HEK293 (cell line): Measurements from ENCODE around the gene CD151.

Experiments
- BCL11A ChIP-seq: fragments of 450-650 bp; formaldehyde crosslinking; IDR thresholded peaks from 2 replicates; pipeline ENCODE4 v1.5.1; 2016; ENCODE audit warnings: low read depth, missing biosample characterization, missing genetic modification characterization
- CTCF ChIP-seq: fragments of 450-650 bp; formaldehyde crosslinking; IDR thresholded peaks from 2 replicates; pipeline ENCODE4 v1.5.1; 2016; ENCODE audit warnings: missing biosample characterization, missing genetic modification characterization
- GLI4 ChIP-seq: fragments of 450-650 bp; formaldehyde crosslinking; IDR thresholded peaks from 2 replicates; pipeline ENCODE4 v1.5.1; 2016; ENCODE audit warnings: missing biosample characterization, missing genetic modification characterization
- ZFHX2 ChIP-seq: fragments of 450-650 bp; formaldehyde crosslinking; conservative IDR thresholded peaks from 2 replicates; pipeline ENCODE4 v1.5.1; 2016; ENCODE audit warnings: missing biosample characterization, missing genetic modification characterization
- ZFP3 ChIP-seq: fragments of 450-650 bp; formaldehyde crosslinking; IDR thresholded peaks from 2 replicates; pipeline ENCODE4 v1.5.1; 2016; ENCODE audit warnings: low read depth, missing biosample characterization, missing genetic modification characterization
- ZIC2 ChIP-seq: fragments of 450-650 bp; formaldehyde crosslinking; IDR thresholded peaks from 2 replicates; pipeline ENCODE4 v1.5.1; 2016; ENCODE audit warnings: missing biosample characterization, missing genetic modification characterization
- ZNF16 ChIP-seq: fragments of 450-650 bp; formaldehyde crosslinking; IDR thresholded peaks from 2 replicates; pipeline ENCODE4 v1.5.1; 2016; ENCODE audit warnings: low read depth, missing biosample characterization, missing genetic modification characterization
- ZNF19 ChIP-seq: fragments of 450-650 bp; formaldehyde crosslinking; IDR thresholded peaks from 2 replicates; pipeline ENCODE4; 2016; ENCODE audit warnings: missing biosample characterization, missing genetic modification characterization, low read depth
- ZNF214 ChIP-seq: fragments of 450-650 bp; formaldehyde crosslinking; IDR thresholded peaks from 2 replicates; pipeline ENCODE4 v1.5.1; 2017; ENCODE audit warnings: missing biosample characterization, mild to moderate bottlenecking, missing genetic modification characterization, borderline replicate concordance
- ZNF274 ChIP-seq, 2 experiments: fragments of 200-500 bp in 1 of 2; fragments of 450-650 bp in 1 of 2; sonication (Bioruptor generic) in 1 of 2; formaldehyde crosslinking in 1 of 2; IDR thresholded peaks; 2 replicates each; pipeline versions ENCODE4 v1.5.1 to v1.6.1; 2014 to 2016; ENCODE audit warnings: borderline replicate concordance in 1 of 2, inconsistent platforms in 1 of 2, low read length in 1 of 2, missing biosample characterization in 1 of 2, missing genetic modification characterization in 1 of 2
- ZNF335 ChIP-seq: fragments of 450-650 bp; formaldehyde crosslinking; conservative IDR thresholded peaks from 2 replicates; pipeline ENCODE4 v1.5.1; 2016; ENCODE audit warnings: missing biosample characterization, missing genetic modification characterization
- ZNF423 ChIP-seq: fragments of 450-650 bp; formaldehyde crosslinking; IDR thresholded peaks from 2 replicates; pipeline ENCODE4 v1.5.1; 2016; ENCODE audit warnings: missing biosample characterization, missing genetic modification characterization
- ZNF48 ChIP-seq: fragments of 450-650 bp; formaldehyde crosslinking; IDR thresholded peaks from 2 replicates; pipeline ENCODE4 v1.5.1; 2016; ENCODE audit warnings: missing biosample characterization, missing genetic modification characterization
- ZNF501 ChIP-seq: fragments of 450-650 bp; formaldehyde crosslinking; IDR thresholded peaks from 2 replicates; pipeline ENCODE4 v1.5.1; 2016; ENCODE audit warnings: missing biosample characterization, missing genetic modification characterization
- ZNF530 ChIP-seq: fragments of 450-650 bp; formaldehyde crosslinking; IDR thresholded peaks from 2 replicates; pipeline ENCODE4 v1.5.1; 2016; ENCODE audit warnings: low read depth, missing biosample characterization, missing genetic modification characterization
- ZNF548 ChIP-seq: fragments of 450-650 bp; formaldehyde crosslinking; IDR thresholded peaks from 2 replicates; pipeline ENCODE4 v1.5.1; 2016; ENCODE audit warnings: missing biosample characterization, missing genetic modification characterization
- ZNF624 ChIP-seq: fragments of 450-650 bp; formaldehyde crosslinking; IDR thresholded peaks from 2 replicates; pipeline ENCODE4 v1.5.1; 2017; ENCODE audit warnings: missing biosample characterization, missing genetic modification characterization
- ZNF677 ChIP-seq: fragments of 450-650 bp; IDR thresholded peaks from 2 replicates; pipeline ENCODE4 v1.5.0; 2018; ENCODE audit warnings: missing biosample characterization, mild to moderate bottlenecking, missing genetic modification characterization, moderate library complexity
- ZNF768 ChIP-seq: fragments of 450-650 bp; formaldehyde crosslinking; IDR thresholded peaks from 2 replicates; pipeline ENCODE4 v1.5.1; 2018; ENCODE audit warnings: missing biosample characterization, mild to moderate bottlenecking, missing genetic modification characterization
- ZNF837 ChIP-seq: fragments of 450-650 bp; formaldehyde crosslinking; IDR thresholded peaks from 2 replicates; pipeline ENCODE4 v1.5.1; 2016; ENCODE audit warnings: missing biosample characterization, missing genetic modification characterization
- ZSCAN18 ChIP-seq: fragments of 450-650 bp; formaldehyde crosslinking; IDR thresholded peaks from 2 replicates; pipeline ENCODE4 v1.5.1; 2016; ENCODE audit warnings: missing biosample characterization, missing genetic modification characterization
- ZSCAN4 ChIP-seq: fragments of 450-650 bp; formaldehyde crosslinking; IDR thresholded peaks from 2 replicates; pipeline ENCODE4 v1.5.1; 2017; ENCODE audit warnings: missing biosample characterization, missing genetic modification characterization
- TF ChIP-seq, protein P1 (sequence below): fragments of 450-650 bp; formaldehyde crosslinking; IDR thresholded peaks from 2 replicates; pipeline ENCODE4 v1.5.1; 2016; ENCODE audit warnings: missing biosample characterization, missing genetic modification characterization
- TF ChIP-seq, protein P2 (sequence below): fragments of 450-650 bp; formaldehyde crosslinking; IDR thresholded peaks from 2 replicates; pipeline ENCODE4 v1.5.1; 2016; ENCODE audit warnings: missing biosample characterization, missing genetic modification characterization, borderline replicate concordance
- TF ChIP-seq, protein P3 (sequence below): fragments of 450-650 bp; formaldehyde crosslinking; IDR thresholded peaks from 2 replicates; pipeline ENCODE4 v1.5.1; 2016; ENCODE audit warnings: missing biosample characterization, missing genetic modification characterization
- TF ChIP-seq, protein P4 (sequence below): fragments of 450-650 bp; formaldehyde crosslinking; IDR thresholded peaks from 2 replicates; pipeline ENCODE4 v1.5.1; 2016; ENCODE audit warnings: missing biosample characterization, missing genetic modification characterization

The CD151 gene

GRCh38 chr11:833114-833791, 501 bp downstream of the CD151 start (continued):
- TF ChIP-seq, protein P1, sequence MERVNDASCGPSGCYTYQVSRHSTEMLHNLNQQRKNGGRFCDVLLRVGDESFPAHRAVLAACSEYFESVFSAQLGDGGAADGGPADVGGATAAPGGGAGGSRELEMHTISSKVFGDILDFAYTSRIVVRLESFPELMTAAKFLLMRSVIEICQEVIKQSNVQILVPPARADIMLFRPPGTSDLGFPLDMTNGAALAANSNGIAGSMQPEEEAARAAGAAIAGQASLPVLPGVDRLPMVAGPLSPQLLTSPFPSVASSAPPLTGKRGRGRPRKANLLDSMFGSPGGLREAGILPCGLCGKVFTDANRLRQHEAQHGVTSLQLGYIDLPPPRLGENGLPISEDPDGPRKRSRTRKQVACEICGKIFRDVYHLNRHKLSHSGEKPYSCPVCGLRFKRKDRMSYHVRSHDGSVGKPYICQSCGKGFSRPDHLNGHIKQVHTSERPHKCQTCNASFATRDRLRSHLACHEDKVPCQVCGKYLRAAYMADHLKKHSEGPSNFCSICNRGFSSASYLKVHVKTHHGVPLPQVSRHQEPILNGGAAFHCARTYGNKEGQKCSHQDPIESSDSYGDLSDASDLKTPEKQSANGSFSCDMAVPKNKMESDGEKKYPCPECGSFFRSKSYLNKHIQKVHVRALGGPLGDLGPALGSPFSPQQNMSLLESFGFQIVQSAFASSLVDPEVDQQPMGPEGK (tag by site-specific recombination): peak; percentile 55
- TF ChIP-seq ZNF16 (tag by site-specific recombination) (no peak), ZNF677 (tag by site-specific recombination) (no peak), ZFHX2 (tag by site-specific recombination) (peak; percentile 64), ZNF274 (IDR thresholded peaks at IDR 0.05; ENCODE audit: low read length) (no peak), ZNF274 (tag by site-specific recombination; IDR thresholded peaks at IDR 0.05; ENCODE audit: borderline replicate concordance) (no peak), ZFP3 (tag by site-specific recombination) (no peak), ZIC2 (peak; percentile 82), BCL11A (tag by site-specific recombination) (peak; percentile 23; the same call in 1 of the 2 replicates), ZSCAN18 (tag by site-specific recombination) (no peak), ZNF530 (tag by site-specific recombination) (no peak), ZNF837 (no peak), CTCF (tag by site-specific recombination) (no peak), ZNF19 (tag by site-specific recombination) (no peak), ZNF768 (tag by site-specific recombination) (no peak), ZNF501 (tag by site-specific recombination) (no peak), GLI4 (tag by site-specific recombination) (no peak), ZNF48 (tag by site-specific recombination) (no peak), ZSCAN4 (tag by site-specific recombination) (no peak), ZNF423 (0 out of 2 replicates have a peak, but pooled peaks have one; percentile 11), ZNF548 (tag by site-specific recombination) (no peak), ZNF214 (tag by site-specific recombination) (no peak), ZNF335 (tag by site-specific recombination) (peak; percentile 43), ZNF624 (no peak)
- TF ChIP-seq, protein P2, sequence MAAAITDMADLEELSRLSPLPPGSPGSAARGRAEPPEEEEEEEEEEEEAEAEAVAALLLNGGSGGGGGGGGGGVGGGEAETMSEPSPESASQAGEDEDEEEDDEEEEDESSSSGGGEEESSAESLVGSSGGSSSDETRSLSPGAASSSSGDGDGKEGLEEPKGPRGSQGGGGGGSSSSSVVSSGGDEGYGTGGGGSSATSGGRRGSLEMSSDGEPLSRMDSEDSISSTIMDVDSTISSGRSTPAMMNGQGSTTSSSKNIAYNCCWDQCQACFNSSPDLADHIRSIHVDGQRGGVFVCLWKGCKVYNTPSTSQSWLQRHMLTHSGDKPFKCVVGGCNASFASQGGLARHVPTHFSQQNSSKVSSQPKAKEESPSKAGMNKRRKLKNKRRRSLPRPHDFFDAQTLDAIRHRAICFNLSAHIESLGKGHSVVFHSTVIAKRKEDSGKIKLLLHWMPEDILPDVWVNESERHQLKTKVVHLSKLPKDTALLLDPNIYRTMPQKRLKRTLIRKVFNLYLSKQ (tag by site-specific recombination): no peak
- TF ChIP-seq, protein P3, sequence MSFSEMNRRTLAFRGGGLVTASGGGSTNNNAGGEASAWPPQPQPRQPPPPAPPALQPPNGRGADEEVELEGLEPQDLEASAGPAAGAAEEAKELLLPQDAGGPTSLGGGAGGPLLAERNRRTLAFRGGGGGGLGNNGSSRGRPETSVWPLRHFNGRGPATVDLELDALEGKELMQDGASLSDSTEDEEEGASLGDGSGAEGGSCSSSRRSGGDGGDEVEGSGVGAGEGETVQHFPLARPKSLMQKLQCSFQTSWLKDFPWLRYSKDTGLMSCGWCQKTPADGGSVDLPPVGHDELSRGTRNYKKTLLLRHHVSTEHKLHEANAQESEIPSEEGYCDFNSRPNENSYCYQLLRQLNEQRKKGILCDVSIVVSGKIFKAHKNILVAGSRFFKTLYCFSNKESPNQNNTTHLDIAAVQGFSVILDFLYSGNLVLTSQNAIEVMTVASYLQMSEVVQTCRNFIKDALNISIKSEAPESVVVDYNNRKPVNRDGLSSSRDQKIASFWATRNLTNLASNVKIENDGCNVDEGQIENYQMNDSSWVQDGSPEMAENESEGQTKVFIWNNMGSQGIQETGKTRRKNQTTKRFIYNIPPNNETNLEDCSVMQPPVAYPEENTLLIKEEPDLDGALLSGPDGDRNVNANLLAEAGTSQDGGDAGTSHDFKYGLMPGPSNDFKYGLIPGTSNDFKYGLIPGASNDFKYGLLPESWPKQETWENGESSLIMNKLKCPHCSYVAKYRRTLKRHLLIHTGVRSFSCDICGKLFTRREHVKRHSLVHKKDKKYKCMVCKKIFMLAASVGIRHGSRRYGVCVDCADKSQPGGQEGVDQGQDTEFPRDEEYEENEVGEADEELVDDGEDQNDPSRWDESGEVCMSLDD (tag by site-specific recombination): no peak
- TF ChIP-seq, protein P4, sequence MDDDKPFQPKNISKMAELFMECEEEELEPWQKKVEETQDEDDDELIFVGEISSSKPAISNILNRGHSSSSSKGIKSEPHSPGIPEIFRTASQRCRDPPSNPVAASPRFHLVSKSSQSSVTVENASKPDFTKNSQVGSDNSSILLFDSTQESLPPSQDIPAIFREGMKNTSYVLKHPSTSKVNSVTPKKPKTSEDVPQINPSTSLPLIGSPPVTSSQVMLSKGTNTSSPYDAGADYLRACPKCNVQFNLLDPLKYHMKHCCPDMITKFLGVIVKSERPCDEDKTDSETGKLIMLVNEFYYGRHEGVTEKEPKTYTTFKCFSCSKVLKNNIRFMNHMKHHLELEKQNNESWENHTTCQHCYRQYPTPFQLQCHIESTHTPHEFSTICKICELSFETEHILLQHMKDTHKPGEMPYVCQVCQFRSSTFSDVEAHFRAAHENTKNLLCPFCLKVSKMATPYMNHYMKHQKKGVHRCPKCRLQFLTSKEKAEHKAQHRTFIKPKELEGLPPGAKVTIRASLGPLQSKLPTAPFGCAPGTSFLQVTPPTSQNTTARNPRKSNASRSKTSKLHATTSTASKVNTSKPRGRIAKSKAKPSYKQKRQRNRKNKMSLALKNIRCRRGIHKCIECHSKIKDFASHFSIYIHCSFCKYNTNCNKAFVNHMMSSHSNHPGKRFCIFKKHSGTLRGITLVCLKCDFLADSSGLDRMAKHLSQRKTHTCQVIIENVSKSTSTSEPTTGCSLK: no peak
